Epithelial cell of prostate (primary cell): Measurements from ENCODE around the gene ANK2.

Experiments
- DNase-seq: peaks from one replicate; pipeline ENCODE4 v3.0.0-alpha.2; 2011; ENCODE audit warnings: low read depth, low spot score
- H3K27ac ChIP-seq: fragments of 450-650 bp; 2 replicates; pipeline ENCODE4 v1.5.1; 2017; ENCODE audit warnings: mild to moderate bottlenecking

The ANK2 gene

GRCh38 chr4:113316879-113317278 lies 267.4 kb downstream of the ANK2 start:
- no peak for DNase-seq
- H3K27ac ChIP-seq = no peak overlapping the region

GRCh38 chr4:113317523-113317922 lies 268.1 kb downstream of the ANK2 start:
- no peak for DNase-seq
- no peak overlapping the region for H3K27ac ChIP-seq

GRCh38 chr4:113322736-113323135 lies 273.3 kb downstream of the ANK2 start:
- no peak overlapping the region for H3K27ac ChIP-seq
- DNase-seq = no peak

GRCh38 chr4:113325876-113326615 lies 276.6 kb downstream of the ANK2 start:
- H3K27ac ChIP-seq = no peak overlapping the region
- DNase-seq = no peak

- no peak for DNase-seq
- no peak overlapping the region for H3K27ac ChIP-seq
Observed at GRCh38 chr4:113327494-113327893, 278.0 kb downstream of the ANK2 start.

GRCh38 chr4:113328514-113328913 lies 279.1 kb downstream of the ANK2 start:
- no peak overlapping the region for H3K27ac ChIP-seq
- no peak for DNase-seq

GRCh38 chr4:113330200-113330599 lies 280.7 kb downstream of the ANK2 start:
- no peak overlapping the region for H3K27ac ChIP-seq
- DNase-seq = no peak

- no peak overlapping the region for H3K27ac ChIP-seq
Observed at GRCh38 chr4:113331811-113332210, 282.4 kb downstream of the ANK2 start.

GRCh38 chr4:113332701-113333100 lies 283.2 kb downstream of the ANK2 start:
- no peak overlapping the region for H3K27ac ChIP-seq
- no peak for DNase-seq

More at GRCh38 chr4:113331811-113332210, 282.4 kb downstream of the ANK2 start:
- no peak for DNase-seq

GRCh38 chr4:113335746-113336145 lies 286.3 kb downstream of the ANK2 start:
- H3K27ac ChIP-seq = no peak overlapping the region
- DNase-seq = no peak

GRCh38 chr4:113336556-113336955 lies 287.1 kb downstream of the ANK2 start:
- H3K27ac ChIP-seq = no peak overlapping the region
- DNase-seq = no peak

GRCh38 chr4:113339430-113339813 lies 290.0 kb downstream of the ANK2 start:
- DNase-seq = no peak
- no peak overlapping the region for H3K27ac ChIP-seq

- H3K27ac ChIP-seq = no peak overlapping the region
- no peak for DNase-seq
Observed at GRCh38 chr4:113344100-113344499, 294.6 kb downstream of the ANK2 start.

GRCh38 chr4:113347245-113347644 lies 297.8 kb downstream of the ANK2 start:
- DNase-seq = no peak
- no peak overlapping the region for H3K27ac ChIP-seq

GRCh38 chr4:113349430-113349829 lies 300.0 kb downstream of the ANK2 start:
- no peak overlapping the region for H3K27ac ChIP-seq
- DNase-seq = no peak

GRCh38 chr4:113350576-113350975 lies 301.1 kb downstream of the ANK2 start:
- DNase-seq = no peak
- no peak overlapping the region for H3K27ac ChIP-seq

GRCh38 chr4:113355550-113356371 lies 306.3 kb downstream of the ANK2 start:
- DNase-seq = peak; percentile 80
- H3K27ac ChIP-seq = peak overlapping the region; percentile 52

GRCh38 chr4:113356453-113356852 lies 307.0 kb downstream of the ANK2 start:
- no peak for DNase-seq
- peak overlapping the region; percentile 52 for H3K27ac ChIP-seq

GRCh38 chr4:113358784-113359183 lies 309.3 kb downstream of the ANK2 start:
- H3K27ac ChIP-seq = no peak overlapping the region
- DNase-seq = no peak

GRCh38 chr4:113365377-113365776 lies 315.9 kb downstream of the ANK2 start:
- no peak for DNase-seq
- no peak overlapping the region for H3K27ac ChIP-seq

- DNase-seq = no peak
Observed at GRCh38 chr4:113368056-113368455, 318.6 kb downstream of the ANK2 start.

GRCh38 chr4:113371111-113371510 lies 321.7 kb downstream of the ANK2 start:
- no peak for DNase-seq
- H3K27ac ChIP-seq = no peak overlapping the region

More at GRCh38 chr4:113368056-113368455, 318.6 kb downstream of the ANK2 start:
- no peak overlapping the region for H3K27ac ChIP-seq
